Dermis lymphatic vessel endothelial cell (primary cell): ENCODE measurements around the gene ANAPC16. TPM values are rescaled to one million over a fixed set of nuclear protein-coding genes. Genes with fewer than 3 reads are reported as not detected.

Source experiments
- total RNA-seq: library from RNA; depleted of rRNA; stranded (reverse); fragments of >200 nt; gene quantifications from 2 replicates; pipeline ENCODE4 v1.2.1, GENCODE V29; 2014

Gene ANAPC16
- total RNA-seq = 82.5 and 87.2 TPM in 2 replicates

GRCh38 chr10:72215611-72216549, at the start of gene ANAPC16, which contains the start of gene ASCC1:
TSS of gene ANAPC16 (plus strand) at chr10:72216012. CDS start at chr10:72223915, 7,903 bp downstream.
TSS of gene ASCC1 (minus strand) at chr10:72216276. CDS start at chr10:72213298, 2,978 bp downstream.

DNA sequence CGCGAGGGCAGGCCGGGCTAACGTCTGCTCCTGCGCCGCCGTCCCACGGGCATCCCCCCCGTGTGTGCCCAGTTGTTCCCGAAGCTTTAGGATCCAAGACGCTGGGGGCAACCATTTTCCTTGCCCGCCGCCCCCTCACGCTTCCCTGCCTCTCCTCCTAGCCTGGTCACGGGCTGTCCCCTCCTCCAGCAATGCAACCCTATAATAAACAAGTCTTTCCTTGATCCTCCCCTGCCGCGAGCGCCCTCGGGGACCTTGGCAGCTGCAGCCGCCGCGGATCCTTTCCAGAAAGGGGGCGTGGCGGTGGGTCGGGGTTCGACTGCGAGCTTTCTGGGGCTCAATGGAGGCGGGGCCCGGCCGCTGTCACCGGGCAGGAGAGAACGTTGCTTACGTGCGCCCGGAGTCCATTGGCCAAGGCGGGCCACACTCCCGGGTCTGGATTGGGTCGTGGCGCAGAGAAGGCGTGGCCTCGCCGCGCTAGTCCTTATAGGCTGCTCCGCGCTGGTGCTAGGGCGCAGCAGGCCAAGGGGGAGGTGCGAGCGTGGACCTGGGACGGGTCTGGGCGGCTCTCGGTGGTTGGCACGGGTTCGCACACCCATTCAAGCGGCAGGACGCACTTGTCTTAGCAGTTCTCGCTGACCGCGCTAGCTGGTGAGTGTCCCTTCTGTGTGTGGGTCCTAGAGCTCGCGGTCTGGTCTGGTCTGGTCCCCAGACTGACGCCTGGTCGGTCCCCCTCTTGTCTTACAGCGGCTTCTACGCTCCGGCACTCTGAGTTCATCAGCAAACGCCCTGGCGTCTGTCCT, 57.8 kb downstream of the ANAPC16 start, which contains the start of gene DDIT4:
Gene DDIT4, plus strand, starts transcription at position 515 of the 803 bp plus-strand sequence. CDS start 293 bp downstream, outside the sequence.

Other genes starting within 250 kb of the ANAPC16 start
- gene SPOCK2, start 127.5 kb upstream of the ANAPC16 start, total RNA-seq = 7.4 and 10.0 TPM in 2 replicates
- gene ASCC1, start 264 bp downstream of the ANAPC16 start, total RNA-seq = 21.3 and 29.7 TPM in 2 replicates
- 133 and 184 TPM in 2 replicates for gene DDIT4, start 57.9 kb downstream of the ANAPC16 start, total RNA-seq
- gene DNAJB12, start 138.9 kb downstream of the ANAPC16 start, total RNA-seq = 21.2 and 24.7 TPM in 2 replicates